ENCODE measurements around the gene PHKA2.
"Not testable (repeated sequence)": the region's sequence is repeated elsewhere in the genome, so short reads cannot be mapped to it uniquely, and the experiment has no call there.

PHKA2 gene

DNA sequence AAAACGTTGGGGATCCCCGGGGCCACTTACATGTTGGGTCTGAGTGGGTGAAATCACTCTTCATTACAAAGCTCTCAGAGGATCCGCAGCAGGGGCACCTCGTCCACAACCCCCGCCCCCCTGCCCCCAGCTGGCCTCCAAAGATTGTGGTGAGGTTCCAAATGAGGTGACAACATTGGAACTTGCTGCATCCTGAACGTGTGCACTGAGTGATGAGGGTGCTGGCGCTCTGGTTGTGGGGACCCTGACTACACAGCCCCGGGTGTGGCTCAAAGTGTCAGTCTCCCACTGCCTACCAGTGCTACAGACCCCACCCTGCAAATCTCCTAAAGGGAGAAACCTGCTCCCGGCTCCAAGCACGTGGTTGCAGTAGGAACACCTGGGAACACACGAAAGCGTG, 111.9 kb downstream of the PHKA2 start:
- no peak overlapping the region for H3K27ac ChIP-seq
- TF ChIP-seq ZFX (IDR thresholded peaks at IDR 0.05; ENCODE audit: borderline replicate concordance), result no peak
- TF ChIP-seq, protein P1, sequence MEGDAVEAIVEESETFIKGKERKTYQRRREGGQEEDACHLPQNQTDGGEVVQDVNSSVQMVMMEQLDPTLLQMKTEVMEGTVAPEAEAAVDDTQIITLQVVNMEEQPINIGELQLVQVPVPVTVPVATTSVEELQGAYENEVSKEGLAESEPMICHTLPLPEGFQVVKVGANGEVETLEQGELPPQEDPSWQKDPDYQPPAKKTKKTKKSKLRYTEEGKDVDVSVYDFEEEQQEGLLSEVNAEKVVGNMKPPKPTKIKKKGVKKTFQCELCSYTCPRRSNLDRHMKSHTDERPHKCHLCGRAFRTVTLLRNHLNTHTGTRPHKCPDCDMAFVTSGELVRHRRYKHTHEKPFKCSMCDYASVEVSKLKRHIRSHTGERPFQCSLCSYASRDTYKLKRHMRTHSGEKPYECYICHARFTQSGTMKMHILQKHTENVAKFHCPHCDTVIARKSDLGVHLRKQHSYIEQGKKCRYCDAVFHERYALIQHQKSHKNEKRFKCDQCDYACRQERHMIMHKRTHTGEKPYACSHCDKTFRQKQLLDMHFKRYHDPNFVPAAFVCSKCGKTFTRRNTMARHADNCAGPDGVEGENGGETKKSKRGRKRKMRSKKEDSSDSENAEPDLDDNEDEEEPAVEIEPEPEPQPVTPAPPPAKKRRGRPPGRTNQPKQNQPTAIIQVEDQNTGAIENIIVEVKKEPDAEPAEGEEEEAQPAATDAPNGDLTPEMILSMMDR (IDR thresholded peaks at IDR 0.05), result no peak

DNA sequence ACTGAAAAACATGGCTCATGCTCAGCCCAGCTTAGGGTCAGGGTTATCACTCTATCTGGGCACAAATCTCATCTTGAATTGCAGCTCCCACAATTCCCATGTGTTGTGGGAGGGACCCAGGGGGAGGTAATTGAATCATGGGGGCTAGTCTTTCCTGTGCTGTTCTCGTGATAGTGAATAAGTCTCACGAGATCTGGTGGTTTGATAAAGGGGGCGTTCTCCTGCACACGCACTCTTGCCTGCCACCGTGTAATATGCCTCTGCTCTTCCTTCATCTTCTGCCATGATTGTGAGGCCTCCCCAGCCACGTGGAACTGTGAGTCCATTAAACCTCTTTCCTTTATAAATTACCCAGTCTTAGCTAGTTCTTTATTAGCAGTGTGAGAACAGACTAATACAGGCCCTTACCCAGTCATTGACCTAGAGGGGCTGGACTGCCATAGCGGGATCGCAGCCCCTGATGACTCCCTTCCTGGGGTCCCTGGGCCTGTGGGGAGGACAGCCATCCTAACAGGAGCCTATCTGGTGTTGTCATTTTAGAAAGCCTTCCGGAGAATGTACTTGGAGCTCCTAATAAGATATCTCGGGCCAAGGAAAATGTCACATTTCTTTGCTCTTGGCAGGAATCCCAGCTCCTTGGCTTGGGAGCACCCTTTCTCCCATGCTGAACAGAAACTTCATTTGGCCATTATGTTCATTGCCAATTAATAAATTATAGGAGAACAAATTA, 112.6 kb downstream of the PHKA2 start:
- H3K27ac ChIP-seq, result no peak overlapping the region
- TF ChIP-seq, protein P1 (IDR thresholded peaks at IDR 0.05), result no peak
- TF ChIP-seq ZFX (IDR thresholded peaks at IDR 0.05; ENCODE audit: borderline replicate concordance), result no peak

- H3K27ac ChIP-seq, result no peak overlapping the region
- TF ChIP-seq, protein P1 (IDR thresholded peaks at IDR 0.05), result no peak
These were observed 119.5 kb downstream of the PHKA2 start for GRCh38 chrX:18864390-18864920.

GRCh38 chrX:18861511-18861910, 122.4 kb downstream of the PHKA2 start:
- TF ChIP-seq ZFX (IDR thresholded peaks at IDR 0.05; ENCODE audit: borderline replicate concordance), result no peak
- TF ChIP-seq, protein P1 (IDR thresholded peaks at IDR 0.05), result no peak
- H3K27ac ChIP-seq, result no peak overlapping the region

GRCh38 chrX:18856645-18856997, 127.3 kb downstream of the PHKA2 start:
- H3K27ac ChIP-seq, result no peak overlapping the region
- TF ChIP-seq, protein P1 (IDR thresholded peaks at IDR 0.05), result no peak
- TF ChIP-seq ZFX (IDR thresholded peaks at IDR 0.05; ENCODE audit: borderline replicate concordance), result no peak

- no peak overlapping the region for H3K27ac ChIP-seq
These were observed 127.8 kb downstream of the PHKA2 start for GRCh38 chrX:18855919-18856644.

GRCh38 chrX:18847901-18848300, 136.0 kb downstream of the PHKA2 start:
- H3K27ac ChIP-seq, result not testable (repeated sequence)

More at GRCh38 chrX:18855919-18856644, 127.8 kb downstream of the PHKA2 start:
- no peak for TF ChIP-seq ZFX (IDR thresholded peaks at IDR 0.05; ENCODE audit: borderline replicate concordance)
- TF ChIP-seq, protein P1 (IDR thresholded peaks at IDR 0.05), result no peak
